ENCODE data around the gene SERINC1.
"Not testable (repeated sequence)": the region's sequence is repeated elsewhere in the genome, so short reads cannot be mapped to it uniquely, and the experiment has no call there.

Gene SERINC1

GRCh38 chr6:122455116-122455515 lies 16.5 kb downstream of the SERINC1 start:
- not testable (repeated sequence) for H2BK5ac ChIP-seq (ENCODE audit: low read depth, low read length, poor library complexity, severe bottlenecking); H3K9ac ChIP-seq (ENCODE audit: low read length); H3K4me3 ChIP-seq (ENCODE audit: insufficient read depth in 1 of 2, low read depth in 1 of 2, low read length in 2 of 2); H2BK120ac ChIP-seq (ENCODE audit: low read depth, low read length); H2AFZ ChIP-seq (ENCODE audit: low read depth, low read length); DNase-seq; H2BK12ac ChIP-seq (ENCODE audit: low read length in 2 of 2); H3K27ac ChIP-seq (ENCODE audit: low read length, poor library complexity, severe bottlenecking); H3K4ac ChIP-seq (ENCODE audit: low read depth in 1 of 2, low read length in 2 of 2); H3K79me1 ChIP-seq (replicated peaks; ENCODE audit: low read length, poor library complexity, severe bottlenecking); H3K14ac ChIP-seq (ENCODE audit: low read length in 2 of 2); H3K23ac ChIP-seq (ENCODE audit: low read length in 2 of 2); H3K27me3 ChIP-seq (ENCODE audit: control insufficient read depth in 1 of 2, insufficient read depth in 1 of 2, low read length in 2 of 2); H3K4me1 ChIP-seq (ENCODE audit: control insufficient read depth, insufficient read depth, low read depth, low read length); H3K9me3 ChIP-seq (ENCODE audit: control insufficient read depth, low read length); H3K4me2 ChIP-seq (ENCODE audit: low read length, poor library complexity, severe bottlenecking); H4K8ac ChIP-seq (ENCODE audit: low read length); H2BK15ac ChIP-seq (ENCODE audit: low read depth, poor library complexity, severe bottlenecking); H3K18ac ChIP-seq (ENCODE audit: low read depth in 1 of 2, low read length in 2 of 2); H4K91ac ChIP-seq (ENCODE audit: low read length); H2AK5ac ChIP-seq (ENCODE audit: low read length, severe bottlenecking)
- WGBS: 92% methylated on average over 1 of the region's 1 CpG
- H3K36me3 ChIP-seq (ENCODE audit: control insufficient read depth in 1 of 2, insufficient read depth in 2 of 2, low read depth in 1 of 2, low read length in 2 of 2): peaks cover 8 to 83% of the 10 kb centered on the region in 2 experiments

GRCh38 chr6:122454673-122455072 lies 16.9 kb downstream of the SERINC1 start:
- no peaks in the 10 kb centered on the region for H3K4me1 ChIP-seq (ENCODE audit: control insufficient read depth, insufficient read depth, low read depth, low read length)
- H4K91ac ChIP-seq (ENCODE audit: low read length): no peak overlapping the region
- H3K4ac ChIP-seq (ENCODE audit: low read depth in 1 of 2, low read length in 2 of 2): no peak overlapping the region
- DNase-seq: no peak
- H3K4me2 ChIP-seq (ENCODE audit: low read length, poor library complexity, severe bottlenecking): no peak overlapping the region
- no peak overlapping the region for H3K27ac ChIP-seq (ENCODE audit: low read length, poor library complexity, severe bottlenecking)
- no peak overlapping the region for H2BK5ac ChIP-seq (ENCODE audit: low read depth, low read length, poor library complexity, severe bottlenecking)
- no peak overlapping the region for H3K23ac ChIP-seq (ENCODE audit: low read length in 2 of 2)
- H2BK12ac ChIP-seq (ENCODE audit: low read length in 2 of 2): no peak overlapping the region
- no peaks in the 10 kb centered on the region for H3K9me3 ChIP-seq (ENCODE audit: control insufficient read depth, low read length)
- WGBS: 98% methylated on average over 3 of the region's 4 CpGs
- no peak overlapping the region for H3K4me3 ChIP-seq (ENCODE audit: insufficient read depth in 1 of 2, low read depth in 1 of 2, low read length in 2 of 2)
- peaks cover 10 to 88% of the 10 kb centered on the region in 2 experiments for H3K36me3 ChIP-seq (ENCODE audit: control insufficient read depth in 1 of 2, insufficient read depth in 2 of 2, low read depth in 1 of 2, low read length in 2 of 2)
- no peak overlapping the region for H2BK15ac ChIP-seq (ENCODE audit: low read depth, poor library complexity, severe bottlenecking)
- no peak overlapping the region for H3K14ac ChIP-seq (ENCODE audit: low read length in 2 of 2)
- peaks cover 5% of the 10 kb centered on the region for H3K79me1 ChIP-seq (replicated peaks; ENCODE audit: low read length, poor library complexity, severe bottlenecking)
- H2BK120ac ChIP-seq (ENCODE audit: low read depth, low read length): no peak overlapping the region
- H3K18ac ChIP-seq (ENCODE audit: low read depth in 1 of 2, low read length in 2 of 2): no peak overlapping the region
- H3K27me3 ChIP-seq (ENCODE audit: control insufficient read depth in 1 of 2, insufficient read depth in 1 of 2, low read length in 2 of 2): no peaks in the 10 kb centered on the region
- H2AFZ ChIP-seq (ENCODE audit: low read depth, low read length): no peak overlapping the region
- no peak overlapping the region for H2AK5ac ChIP-seq (ENCODE audit: low read length, severe bottlenecking)
- no peak overlapping the region for H3K9ac ChIP-seq (ENCODE audit: low read length)
- no peak overlapping the region for H4K8ac ChIP-seq (ENCODE audit: low read length)

GRCh38 chr6:122452509-122452908 lies 19.1 kb downstream of the SERINC1 start:
- H4K91ac ChIP-seq (ENCODE audit: low read length): no peak overlapping the region
- H2BK120ac ChIP-seq (ENCODE audit: low read depth, low read length): no peak overlapping the region
- H3K9ac ChIP-seq (ENCODE audit: low read length): no peak overlapping the region
- H3K4ac ChIP-seq (ENCODE audit: low read depth in 1 of 2, low read length in 2 of 2): no peak overlapping the region
- H3K79me1 ChIP-seq (replicated peaks; ENCODE audit: low read length, poor library complexity, severe bottlenecking): peaks cover 5% of the 10 kb centered on the region
- H4K8ac ChIP-seq (ENCODE audit: low read length): no peak overlapping the region
- no peak overlapping the region for H3K4me2 ChIP-seq (ENCODE audit: low read length, poor library complexity, severe bottlenecking)
- H3K18ac ChIP-seq (ENCODE audit: low read depth in 1 of 2, low read length in 2 of 2): no peak overlapping the region
- peaks cover 15 to 99% of the 10 kb centered on the region in 2 experiments for H3K36me3 ChIP-seq (ENCODE audit: control insufficient read depth in 1 of 2, insufficient read depth in 2 of 2, low read depth in 1 of 2, low read length in 2 of 2)
- H3K4me3 ChIP-seq (ENCODE audit: insufficient read depth in 1 of 2, low read depth in 1 of 2, low read length in 2 of 2): no peak overlapping the region
- no peak overlapping the region for H2AFZ ChIP-seq (ENCODE audit: low read depth, low read length)
- H2AK5ac ChIP-seq (ENCODE audit: low read length, severe bottlenecking): no peak overlapping the region
- H2BK12ac ChIP-seq (ENCODE audit: low read length in 2 of 2): no peak overlapping the region
- H3K23ac ChIP-seq (ENCODE audit: low read length in 2 of 2): no peak overlapping the region
- WGBS: no CpG with 5 or more reads among the region's 1 CpG
- no peak overlapping the region for H2BK15ac ChIP-seq (ENCODE audit: low read depth, poor library complexity, severe bottlenecking)
- no peak overlapping the region for H3K14ac ChIP-seq (ENCODE audit: low read length in 2 of 2)
- no peak for DNase-seq
- no peak overlapping the region for H3K27ac ChIP-seq (ENCODE audit: low read length, poor library complexity, severe bottlenecking)
- no peaks in the 10 kb centered on the region for H3K27me3 ChIP-seq (ENCODE audit: control insufficient read depth in 1 of 2, insufficient read depth in 1 of 2, low read length in 2 of 2)
- no peak overlapping the region for H2BK5ac ChIP-seq (ENCODE audit: low read depth, low read length, poor library complexity, severe bottlenecking)
- H3K4me1 ChIP-seq (ENCODE audit: control insufficient read depth, insufficient read depth, low read depth, low read length): peaks cover 2% of the 10 kb centered on the region
- H3K9me3 ChIP-seq (ENCODE audit: control insufficient read depth, low read length): no peaks in the 10 kb centered on the region

- H3K27me3 ChIP-seq (ENCODE audit: control insufficient read depth in 1 of 2, insufficient read depth in 1 of 2, low read length in 2 of 2): no peaks in the 10 kb centered on the region
- H2AK5ac ChIP-seq (ENCODE audit: low read length, severe bottlenecking): no peak overlapping the region
- no peak overlapping the region for H4K8ac ChIP-seq (ENCODE audit: low read length)
- H3K4me3 ChIP-seq (ENCODE audit: insufficient read depth in 1 of 2, low read depth in 1 of 2, low read length in 2 of 2): no peak overlapping the region
- H3K18ac ChIP-seq (ENCODE audit: low read depth in 1 of 2, low read length in 2 of 2): no peak overlapping the region
- H3K23ac ChIP-seq (ENCODE audit: low read length in 2 of 2): no peak overlapping the region
- no peak overlapping the region for H3K4ac ChIP-seq (ENCODE audit: low read depth in 1 of 2, low read length in 2 of 2)
- no CpG with 5 or more reads among the region's 1 CpG for WGBS
- peaks cover 4% of the 10 kb centered on the region for H3K79me1 ChIP-seq (replicated peaks; ENCODE audit: low read length, poor library complexity, severe bottlenecking)
- no peak overlapping the region for H2BK120ac ChIP-seq (ENCODE audit: low read depth, low read length)
- DNase-seq: no peak
- H3K9ac ChIP-seq (ENCODE audit: low read length): no peak overlapping the region
- H3K27ac ChIP-seq (ENCODE audit: low read length, poor library complexity, severe bottlenecking): peak overlapping the region; percentile 48
- H2BK5ac ChIP-seq (ENCODE audit: low read depth, low read length, poor library complexity, severe bottlenecking): no peak overlapping the region
- H2BK15ac ChIP-seq (ENCODE audit: low read depth, poor library complexity, severe bottlenecking): no peak overlapping the region
- no peak overlapping the region for H2AFZ ChIP-seq (ENCODE audit: low read depth, low read length)
- H3K4me1 ChIP-seq (ENCODE audit: control insufficient read depth, insufficient read depth, low read depth, low read length): peaks cover 2% of the 10 kb centered on the region
- H3K9me3 ChIP-seq (ENCODE audit: control insufficient read depth, low read length): no peaks in the 10 kb centered on the region
- H4K91ac ChIP-seq (ENCODE audit: low read length): no peak overlapping the region
- no peak overlapping the region for H3K14ac ChIP-seq (ENCODE audit: low read length in 2 of 2)
- H2BK12ac ChIP-seq (ENCODE audit: low read length in 2 of 2): no peak overlapping the region
- no peak overlapping the region for H3K4me2 ChIP-seq (ENCODE audit: low read length, poor library complexity, severe bottlenecking)
- peaks cover 10 to 98% of the 10 kb centered on the region in 2 experiments for H3K36me3 ChIP-seq (ENCODE audit: control insufficient read depth in 1 of 2, insufficient read depth in 2 of 2, low read depth in 1 of 2, low read length in 2 of 2)
These were observed 22.5 kb downstream of the SERINC1 start for GRCh38 chr6:122449069-122449468.
